Prostate gland (tissue), 2 donors: Measurements from ENCODE around the gene DCHS2.
A peak's percentile ranks its signal among the peaks of the same experiment; 100 is the strongest.

Source experiments
- CTCF ChIP-seq, 4 experiments: fragments of 200-600 bp in 2 of 4; fragments of 450-650 bp in 2 of 4; sonication (generic) in 2 of 4; IDR thresholded peaks; 1 replicate in 3 of 4; 2 replicates in 1 of 4; pipeline ENCODE4 v1.5.1; 2016 to 2019; ENCODE audit warnings: antibody characterized with exemption in 4 of 4, mild to moderate bottlenecking in 2 of 4, moderate library complexity in 2 of 4
- POLR2A ChIP-seq: fragments of 450-650 bp; IDR thresholded peaks from one replicate; pipeline ENCODE4 v1.6.1; 2016; ENCODE audit warnings: antibody characterized with exemption, mild to moderate bottlenecking

GRCh38 chr4:154503598-154503997, 12.0 kb upstream of the DCHS2 start:
- TF ChIP-seq CTCF (IDR thresholded peaks at IDR 0.05) (peak in 2 of 4 experiments; percentile 26 to 46), POLR2A (no peak)
